NCI-H510A (cell line): Measurements from ENCODE around the gene DYNC1LI1.

Experiments
- DNase-seq: peaks from one replicate; lab custom pipeline; 2025; lab: John Stamatoyannopoulos, UW

Gene DYNC1LI1

GRCh38 chr3:32492684-32493436 lies 77.8 kb downstream of the DYNC1LI1 start:
- DNase-seq = no peak

- DNase-seq = no peak
These were observed 82.1 kb downstream of the DYNC1LI1 start for GRCh38 chr3:32488474-32489008.

- no peak for DNase-seq
These were observed 82.7 kb downstream of the DYNC1LI1 start for GRCh38 chr3:32487781-32488473.

GRCh38 chr3:32484436-32484835 lies 86.2 kb downstream of the DYNC1LI1 start:
- DNase-seq = no peak

- no peak for DNase-seq
These were observed 86.9 kb downstream of the DYNC1LI1 start for GRCh38 chr3:32483772-32484171.

- no peak for DNase-seq
These were observed 88.0 kb downstream of the DYNC1LI1 start for GRCh38 chr3:32482693-32483092.

GRCh38 chr3:32481791-32482631 lies 88.6 kb downstream of the DYNC1LI1 start:
- DNase-seq = no peak

GRCh38 chr3:32480604-32481003 lies 90.1 kb downstream of the DYNC1LI1 start:
- no peak for DNase-seq
